ENCODE measurements around the gene SELENON.

SELENON gene

GRCh38 chr1:25793585-25794170, 6.3 kb upstream of the SELENON start:
- DNase-seq: no peak

GRCh38 chr1:25794325-25794724, 5.7 kb upstream of the SELENON start:
- DNase-seq: no peak

DNA sequence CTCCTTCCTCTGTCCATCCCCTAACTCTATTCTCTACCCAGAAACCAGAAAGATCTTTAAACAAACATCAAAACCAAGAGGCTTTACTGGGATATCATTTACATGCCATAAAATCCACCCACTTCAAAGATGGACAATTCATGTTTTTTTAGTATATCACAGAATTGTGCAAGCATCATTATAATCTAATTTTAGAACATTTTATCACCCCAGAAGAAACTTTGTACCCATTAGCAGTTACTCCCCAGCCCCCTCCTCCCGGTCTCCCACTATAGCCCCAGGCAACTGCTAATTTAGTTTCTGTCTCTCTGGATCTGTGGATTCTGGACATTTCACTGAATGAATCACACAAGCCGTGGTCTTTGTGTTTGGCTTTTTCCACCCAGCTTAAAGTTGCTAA, 4.8 kb upstream of the SELENON start:
- no peak for DNase-seq

DNA sequence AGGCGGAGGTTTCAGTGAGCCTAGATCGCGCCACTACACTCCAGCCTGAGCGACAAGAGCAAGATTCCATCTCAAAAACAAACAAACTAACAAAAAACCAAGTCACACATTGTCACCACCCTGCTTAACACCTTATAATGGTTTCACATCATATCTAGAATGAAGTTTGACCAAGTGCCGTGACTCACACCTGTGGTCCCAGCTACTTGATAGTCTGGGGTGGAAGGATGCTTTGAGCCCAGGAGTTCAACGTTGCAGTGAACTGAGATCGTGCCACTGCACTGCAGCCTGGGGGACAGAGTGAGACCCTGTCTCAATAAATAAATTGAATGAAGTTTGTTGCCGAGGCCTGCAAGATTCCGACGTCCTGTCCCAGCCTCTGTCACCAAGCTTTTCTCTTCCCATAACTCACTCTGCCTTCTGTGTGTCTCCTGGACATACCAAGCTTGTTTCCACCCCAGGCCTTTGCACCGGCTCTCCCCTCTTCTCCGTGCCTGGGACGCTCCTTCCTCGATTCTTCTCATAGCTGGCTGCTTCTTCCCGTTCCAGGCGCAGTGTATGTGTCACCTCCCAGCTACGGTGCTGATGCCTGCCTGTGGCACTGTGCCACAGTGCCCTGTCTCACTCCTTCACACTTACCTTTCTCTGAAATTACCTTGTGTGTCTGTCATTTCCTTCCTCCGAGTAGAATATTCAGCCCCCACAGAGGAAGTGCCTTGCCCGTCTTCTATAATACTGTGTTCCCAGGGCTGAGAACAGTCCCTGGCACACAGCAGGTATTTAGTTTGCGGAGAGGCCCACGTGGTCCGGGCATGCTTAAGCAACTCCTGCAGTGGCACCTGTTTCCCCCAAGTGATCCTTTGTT, 3.8 kb upstream of the SELENON start:
- no peak for DNase-seq

GRCh38 chr1:25796811-25797458, 3.1 kb upstream of the SELENON start:
- DNase-seq: peak; percentile 88 to 94

- DNase-seq: peak; percentile 20 to 51
Observed at GRCh38 chr1:25797939-25798338, 2.1 kb upstream of the SELENON start.

DNA sequence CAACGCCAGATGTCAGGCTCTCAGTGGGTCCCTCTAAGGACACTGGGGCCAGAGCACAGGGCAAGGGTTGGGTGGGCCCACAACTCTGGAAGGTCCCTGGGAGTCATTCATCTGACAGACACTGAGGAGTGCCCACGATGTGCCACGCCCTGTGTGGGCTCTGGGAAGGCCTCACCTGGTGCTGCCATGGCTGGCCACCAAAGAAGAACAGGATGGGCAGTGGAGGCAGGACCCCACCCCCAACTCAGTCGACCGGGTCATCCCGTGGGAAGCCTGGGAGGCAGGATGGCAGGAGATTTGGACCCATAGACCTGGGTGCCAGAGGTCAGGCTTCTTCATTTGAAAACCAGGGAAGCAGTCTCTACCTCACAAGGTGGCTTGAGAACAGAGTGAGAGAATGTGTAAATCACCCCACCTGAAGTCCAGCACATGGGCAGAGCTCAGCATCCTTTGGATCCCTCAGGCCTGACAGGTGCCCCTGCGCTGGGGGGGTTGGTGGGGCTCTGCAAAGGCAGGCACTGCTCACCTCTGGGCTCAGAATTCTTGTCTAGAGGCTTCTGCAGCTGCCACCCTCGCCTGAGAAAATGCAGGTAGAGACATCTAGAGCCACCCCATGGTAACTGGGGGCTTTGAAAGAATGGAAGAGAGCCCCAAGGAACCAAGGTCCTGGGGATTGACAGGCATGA, 1.2 kb upstream of the SELENON start:
- DNase-seq: no peak

GRCh38 chr1:25799352-25799934, 550 bp upstream of the SELENON start:
- peak in 1 of 2 experiments; percentile 59 for DNase-seq

DNA sequence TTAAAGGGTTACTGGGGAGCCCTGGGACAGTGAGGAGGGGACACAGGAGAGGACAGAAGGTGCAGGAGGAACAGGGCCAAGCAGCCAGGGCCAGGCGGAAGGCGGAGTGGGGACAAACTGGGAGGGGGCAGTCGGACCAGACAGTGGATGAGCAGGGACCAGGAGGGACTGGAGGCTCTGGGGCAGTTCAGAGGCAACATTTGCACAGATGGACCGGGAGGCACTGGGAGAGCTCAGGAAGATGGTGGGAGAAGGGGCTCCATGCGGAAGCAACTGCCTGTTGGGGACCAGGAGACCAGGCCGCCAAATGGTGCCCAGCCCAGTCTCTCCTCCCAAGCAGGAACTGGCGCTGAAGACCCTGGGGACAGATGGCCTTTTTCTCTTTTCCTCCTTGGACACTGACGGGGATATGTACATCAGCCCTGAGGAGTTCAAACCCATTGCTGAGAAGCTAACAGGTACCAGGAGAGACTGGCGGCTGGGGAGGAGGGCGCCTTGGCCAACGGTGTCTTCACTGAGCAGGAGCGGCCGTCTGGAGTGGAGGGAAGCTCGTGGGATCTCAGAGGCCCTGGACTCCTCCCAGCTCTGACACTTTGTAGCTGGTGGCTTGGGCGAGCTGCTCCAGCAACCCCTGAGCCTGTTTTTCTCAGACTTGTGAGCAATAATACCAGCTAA, 847 bp downstream of the SELENON start:
- no peak for DNase-seq

DNA sequence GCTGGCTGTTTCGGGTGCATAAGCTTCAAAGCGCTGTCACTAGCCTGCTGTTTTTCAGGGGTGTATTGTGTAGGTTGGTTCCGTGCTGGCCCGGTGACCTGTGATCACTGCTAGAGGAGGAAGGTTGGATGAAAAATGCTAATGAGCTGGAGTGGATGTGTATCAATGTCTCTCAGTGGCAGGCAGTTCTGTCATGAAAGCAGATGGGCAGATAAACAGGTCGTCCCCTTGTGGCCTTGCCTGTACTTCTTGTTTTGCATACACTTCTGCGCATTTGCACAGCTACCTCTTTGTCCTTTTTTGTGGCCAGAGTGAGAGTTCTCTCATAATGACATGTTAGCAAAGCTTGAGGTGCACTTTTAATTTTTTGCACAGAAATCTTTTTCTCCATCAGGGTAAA, 2.9 kb downstream of the SELENON start:
- no peak for DNase-seq

- no peak for DNase-seq
Observed at GRCh38 chr1:25803368-25803767, 3.4 kb downstream of the SELENON start.

GRCh38 chr1:25804244-25804963, 4.4 kb downstream of the SELENON start:
- DNase-seq: no peak

DNA sequence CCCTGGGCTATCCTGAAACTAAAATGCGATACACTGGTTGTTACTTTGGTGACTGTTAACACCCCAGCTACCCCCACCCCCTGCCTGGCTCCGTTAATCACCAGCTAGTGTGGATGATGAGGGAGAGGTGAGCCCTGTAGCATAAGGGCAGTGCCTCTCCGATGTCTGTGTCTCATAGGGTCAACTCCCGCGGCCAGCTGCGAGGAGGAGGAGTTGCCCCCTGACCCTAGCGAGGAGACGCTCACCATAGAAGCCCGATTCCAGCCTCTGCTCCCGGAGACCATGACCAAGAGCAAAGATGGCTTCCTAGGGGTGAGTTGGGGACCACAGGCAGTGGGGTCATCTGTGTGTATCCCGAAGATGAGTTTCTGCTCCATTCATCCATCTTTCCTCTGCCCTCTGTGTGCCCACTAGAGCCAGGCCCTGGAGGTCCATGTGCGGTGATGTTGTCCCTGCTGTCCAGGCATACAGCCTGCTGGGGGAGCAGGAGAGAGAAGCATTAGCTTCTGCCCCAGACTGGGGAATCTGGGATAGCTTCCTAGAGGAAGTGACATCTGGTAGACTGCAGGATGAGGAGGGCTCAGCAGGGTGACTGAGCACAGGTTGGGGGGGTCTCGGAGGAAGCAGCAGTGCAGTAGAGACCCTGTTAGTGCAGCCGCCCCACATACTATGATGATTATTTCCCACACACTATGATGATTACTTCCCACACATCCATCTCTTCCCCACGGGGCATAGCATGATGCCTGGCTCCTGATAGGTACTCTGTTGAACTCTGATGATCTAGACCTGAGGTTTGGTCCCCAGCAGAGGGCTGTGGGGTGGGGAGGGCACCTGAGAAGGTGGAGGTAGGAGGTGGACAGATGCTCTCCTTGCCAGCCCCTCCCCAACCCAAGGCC, 5.2 kb downstream of the SELENON start:
- DNase-seq: no peak

DNA sequence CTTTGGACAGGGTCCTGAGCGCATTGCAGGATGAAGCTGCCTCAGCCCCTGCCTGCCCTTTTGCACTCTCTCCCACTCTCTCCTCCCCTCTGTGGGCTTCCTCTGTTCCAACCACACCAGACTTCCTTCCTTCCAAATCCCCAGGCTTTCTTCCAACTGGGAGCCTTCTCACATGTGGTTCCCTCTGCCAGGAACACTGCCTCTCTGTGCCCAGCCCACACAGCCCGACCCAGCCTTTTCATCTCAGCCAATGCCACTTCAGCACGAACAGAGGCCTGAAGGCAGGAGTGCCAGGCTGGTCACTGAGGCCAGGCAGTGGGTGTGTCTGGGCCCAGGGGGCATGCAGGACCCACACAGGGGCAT, 5.9 kb downstream of the SELENON start:
- peak in 1 of 2 experiments; percentile 53 for DNase-seq

- DNase-seq: peak in 1 of 2 experiments; percentile 63
Observed at GRCh38 chr1:25806418-25806817, 6.4 kb downstream of the SELENON start.

DNA sequence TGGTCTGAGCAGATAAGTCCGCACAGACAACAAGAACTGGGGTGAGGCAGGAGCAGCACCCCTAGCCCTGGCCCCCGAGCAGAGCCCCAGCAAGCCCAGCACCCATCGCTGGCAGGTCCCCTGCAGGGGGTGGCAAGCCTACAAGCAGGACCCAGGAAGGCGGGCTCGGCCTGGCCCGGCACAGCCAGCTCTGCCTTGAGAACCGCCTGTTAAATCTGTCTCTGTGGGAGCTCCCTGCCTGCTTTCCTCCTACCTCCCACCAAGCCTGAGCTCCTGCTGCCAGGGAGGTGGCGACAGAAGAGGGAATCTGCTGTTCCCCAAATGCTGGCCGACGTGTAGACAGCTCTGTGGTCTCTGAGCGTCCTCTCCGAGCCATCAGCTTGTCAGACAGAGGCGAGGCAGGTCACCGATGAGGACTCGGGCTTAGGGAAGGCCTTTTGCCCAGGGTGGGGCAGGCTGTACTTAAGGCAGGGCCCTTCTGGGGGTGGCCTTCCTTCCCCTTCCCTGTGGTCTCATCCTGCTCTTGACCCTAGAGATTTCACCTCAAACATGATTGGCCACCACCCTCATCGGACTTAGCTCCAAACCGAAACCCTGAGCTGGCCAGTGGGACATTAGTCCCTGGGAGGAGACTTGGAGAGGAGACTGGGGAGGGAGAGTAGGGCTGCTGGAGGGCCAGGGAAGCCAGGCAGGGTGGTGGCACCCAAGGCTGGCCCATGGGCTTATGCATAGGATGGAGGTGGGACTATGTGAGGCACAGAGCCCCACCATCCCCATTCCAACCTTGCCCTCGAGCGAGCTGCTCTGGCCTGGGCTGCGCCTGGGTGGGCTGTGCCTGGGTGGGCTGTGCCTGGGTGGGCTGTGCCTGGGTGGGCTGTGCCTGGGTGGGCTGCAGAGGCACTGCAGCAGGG, 7.7 kb downstream of the SELENON start:
- DNase-seq: no peak

- DNase-seq: no peak
Observed at GRCh38 chr1:25808481-25809244, 8.7 kb downstream of the SELENON start.

GRCh38 chr1:25809283-25809926, 9.4 kb downstream of the SELENON start:
- no peak for DNase-seq
